Measurements from ENCODE around the gene KCNK1.

DNA sequence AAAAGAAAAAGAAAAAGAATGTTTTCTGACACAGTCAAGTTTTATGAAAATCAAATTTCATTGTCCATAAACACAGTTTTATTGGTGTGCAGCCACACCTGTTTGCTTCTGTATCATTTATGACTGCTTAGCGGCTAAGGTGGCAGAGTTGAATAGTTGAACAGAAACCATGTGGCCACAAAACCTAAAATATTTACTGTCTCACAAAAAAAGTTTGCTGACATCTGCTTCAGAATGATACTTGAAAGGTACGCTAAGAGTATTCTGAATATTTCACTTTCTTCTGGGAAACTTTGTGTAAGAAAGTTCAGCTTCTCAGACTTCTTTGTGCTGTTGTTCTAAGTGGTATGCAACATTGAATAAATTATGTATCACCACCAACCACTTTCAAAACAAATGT is 6.2 kb downstream of the KCNK1 start:
- TF ChIP-seq, protein P1, sequence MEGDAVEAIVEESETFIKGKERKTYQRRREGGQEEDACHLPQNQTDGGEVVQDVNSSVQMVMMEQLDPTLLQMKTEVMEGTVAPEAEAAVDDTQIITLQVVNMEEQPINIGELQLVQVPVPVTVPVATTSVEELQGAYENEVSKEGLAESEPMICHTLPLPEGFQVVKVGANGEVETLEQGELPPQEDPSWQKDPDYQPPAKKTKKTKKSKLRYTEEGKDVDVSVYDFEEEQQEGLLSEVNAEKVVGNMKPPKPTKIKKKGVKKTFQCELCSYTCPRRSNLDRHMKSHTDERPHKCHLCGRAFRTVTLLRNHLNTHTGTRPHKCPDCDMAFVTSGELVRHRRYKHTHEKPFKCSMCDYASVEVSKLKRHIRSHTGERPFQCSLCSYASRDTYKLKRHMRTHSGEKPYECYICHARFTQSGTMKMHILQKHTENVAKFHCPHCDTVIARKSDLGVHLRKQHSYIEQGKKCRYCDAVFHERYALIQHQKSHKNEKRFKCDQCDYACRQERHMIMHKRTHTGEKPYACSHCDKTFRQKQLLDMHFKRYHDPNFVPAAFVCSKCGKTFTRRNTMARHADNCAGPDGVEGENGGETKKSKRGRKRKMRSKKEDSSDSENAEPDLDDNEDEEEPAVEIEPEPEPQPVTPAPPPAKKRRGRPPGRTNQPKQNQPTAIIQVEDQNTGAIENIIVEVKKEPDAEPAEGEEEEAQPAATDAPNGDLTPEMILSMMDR (IDR thresholded peaks at IDR 0.05; ENCODE audit: insufficient read depth, low read length), result no peak
- no peak for TF ChIP-seq POLR2AphosphoS5 (IDR thresholded peaks at IDR 0.05; ENCODE audit: low read depth)
- no peak for TF ChIP-seq GABPA (IDR thresholded peaks at IDR 0.05; ENCODE audit: low read depth)

Measured in HL-60 (cell line).